Ectodermal cell (in vitro differentiated cells): ENCODE data around the gene PYGM.

Experiments
- H3K27ac ChIP-seq: 2 replicates; pipeline ENCODE4 v1.7.0; 2013; ENCODE audit warnings: mild to moderate bottlenecking, low read depth, low read length; ENCODE audit not compliant: insufficient read depth, poor library complexity, severe bottlenecking
- H3K27me3 ChIP-seq: 2 replicates; pipeline ENCODE4 v1.7.0; 2013; ENCODE audit warnings: mild to moderate bottlenecking, low read length; ENCODE audit not compliant: insufficient read depth, control insufficient read depth, poor library complexity, severe bottlenecking
- H3K36me3 ChIP-seq: one replicate; pipeline ENCODE4 v1.7.0; 2013; ENCODE audit warnings: low read length; ENCODE audit not compliant: control insufficient read depth, insufficient read depth
- H3K4me1 ChIP-seq: one replicate; pipeline ENCODE4 v1.7.0; 2013; ENCODE audit warnings: low read length; ENCODE audit not compliant: control insufficient read depth, insufficient read depth
- H3K4me3 ChIP-seq: 2 replicates; pipeline ENCODE4 v1.7.0; 2013; ENCODE audit warnings: low read depth, low read length, control low read depth; ENCODE audit not compliant: insufficient read depth
- H3K9me3 ChIP-seq: 2 replicates; pipeline ENCODE4 v1.7.0; 2013; ENCODE audit warnings: mild to moderate bottlenecking, low read length, moderate library complexity; ENCODE audit not compliant: control insufficient read depth
- WGBS, 2 experiments: methylation state at CpG; one replicate each; pipeline ENCODE4 v1.1.7; 2013; ENCODE audit warnings: missing lambda C conversion rate in 2 of 2; 5-methylcytosine and 5-hydroxymethylcytosine counted together

PYGM gene

DNA sequence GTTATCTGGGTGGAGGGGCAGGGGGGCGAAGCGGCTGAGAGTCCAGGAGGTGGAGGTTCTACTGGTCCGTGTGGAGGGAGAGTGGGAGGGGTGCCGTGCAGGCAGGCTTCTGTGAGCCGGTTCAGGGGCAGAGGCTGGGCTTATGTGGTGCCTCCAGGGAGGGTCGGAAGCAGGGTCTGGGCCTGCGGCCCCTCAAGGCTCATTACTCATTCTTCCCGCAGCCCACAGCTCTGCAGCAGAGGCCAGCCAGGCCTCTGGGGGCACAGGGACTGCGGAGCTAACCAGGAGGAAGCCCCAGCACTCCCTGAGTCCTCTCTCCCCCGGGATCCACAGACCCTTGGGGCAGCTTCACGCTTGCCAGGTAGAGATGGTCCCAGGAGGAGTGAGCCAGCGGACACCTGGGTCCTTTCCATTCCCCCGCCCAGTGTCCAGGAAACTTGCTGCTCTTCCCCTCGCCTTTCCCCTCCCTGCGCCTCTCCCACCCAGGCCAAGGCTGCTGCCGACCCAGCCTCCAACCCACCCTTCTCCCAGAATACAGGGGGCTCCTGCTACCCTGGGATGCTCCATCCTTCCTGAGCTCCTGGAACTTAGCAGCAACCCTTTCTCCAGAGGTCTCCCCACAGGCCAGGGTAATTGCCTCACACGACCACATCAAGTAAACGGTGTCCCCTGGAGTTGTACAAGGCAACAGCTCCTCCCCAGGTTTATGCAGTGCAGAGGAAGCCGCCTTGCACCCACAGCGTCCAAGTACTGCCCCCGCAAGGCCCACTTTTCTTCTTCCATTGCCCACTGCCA is 43.1 kb downstream of the PYGM start:
- no peaks in the 10 kb centered on the region for H3K9me3 ChIP-seq
- no peaks in the 10 kb centered on the region for H3K4me1 ChIP-seq
- H3K27me3 ChIP-seq: peaks cover 72% of the 10 kb centered on the region
- H3K27ac ChIP-seq: no peak overlapping the region
- WGBS, 2 experiments: 71 to 76% methylated on average over 21 of the region's 21 CpGs
- H3K4me3 ChIP-seq: no peak overlapping the region
- H3K36me3 ChIP-seq: no peaks in the 10 kb centered on the region

DNA sequence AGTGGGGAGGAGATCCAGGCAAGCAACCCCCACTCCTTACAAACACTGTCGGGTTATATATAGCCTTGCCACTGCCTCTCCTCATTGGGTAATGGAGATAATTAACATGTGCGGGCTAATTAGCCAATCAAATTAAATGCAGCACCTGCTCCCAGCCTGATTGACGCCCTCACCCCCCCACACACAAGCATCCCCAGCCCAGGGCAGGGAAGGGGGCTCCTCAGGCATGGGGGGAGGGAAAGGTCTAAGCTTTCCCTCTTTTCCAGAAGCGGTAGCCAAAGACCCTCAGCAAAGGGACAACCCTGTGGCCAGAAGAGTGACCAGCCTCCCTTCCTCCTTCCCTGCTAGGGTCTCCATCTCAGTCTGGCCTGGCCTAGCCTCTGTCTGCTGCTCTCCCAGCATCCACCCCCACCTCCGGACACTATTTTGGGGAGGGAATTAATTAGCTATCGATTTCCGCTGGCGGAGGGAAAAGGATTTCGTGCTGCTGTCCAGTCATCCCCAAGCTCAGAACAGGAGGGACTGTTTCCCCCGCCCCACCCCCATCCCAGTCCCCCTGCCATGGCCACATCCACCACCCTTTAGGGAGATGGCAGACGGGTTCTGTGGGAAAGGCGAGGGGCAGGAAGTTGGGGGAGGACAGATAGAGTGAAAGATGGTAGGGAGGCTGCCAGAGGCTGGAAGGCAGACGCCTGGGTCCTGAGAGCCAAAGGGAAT is 43.9 kb downstream of the PYGM start:
- WGBS, 2 experiments: 80 to 84% methylated on average over 10 to 13 of the region's 13 CpGs
- H3K36me3 ChIP-seq: no peaks in the 10 kb centered on the region
- H3K27ac ChIP-seq: no peak overlapping the region
- peaks cover 72% of the 10 kb centered on the region for H3K27me3 ChIP-seq
- no peaks in the 10 kb centered on the region for H3K4me1 ChIP-seq
- H3K4me3 ChIP-seq: no peak overlapping the region
- H3K9me3 ChIP-seq: no peaks in the 10 kb centered on the region

DNA sequence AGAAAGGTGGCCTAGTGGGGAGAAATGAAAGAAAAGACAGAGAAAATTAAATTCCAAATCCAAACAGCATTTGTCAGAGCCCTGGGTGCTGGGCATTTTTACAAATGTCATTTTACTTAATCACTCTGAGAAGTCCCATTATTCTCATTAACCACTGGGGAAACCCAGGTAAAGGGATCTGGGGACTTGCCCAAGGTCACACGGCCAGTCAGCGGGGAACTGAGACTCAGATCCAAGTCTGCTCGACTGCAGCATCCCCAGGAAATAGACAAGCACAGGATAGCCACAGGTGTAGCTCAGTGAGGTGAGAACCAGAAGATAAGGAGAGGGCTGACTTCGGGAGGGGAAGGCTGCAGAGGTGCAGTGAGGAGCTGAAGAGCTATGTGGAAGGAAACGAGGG is 44.7 kb downstream of the PYGM start:
- Histone ChIP-seq H3K4me3 (no peak overlapping the region), H3K27me3 (peaks cover 72% of the 10 kb centered on the region), H3K27ac (no peak overlapping the region), H3K36me3 (no peaks in the 10 kb centered on the region), H3K9me3 (no peaks in the 10 kb centered on the region), H3K4me1 (no peaks in the 10 kb centered on the region)
- 85% methylated on average over 5 of the region's 5 CpGs for WGBS, 2 experiments

DNA sequence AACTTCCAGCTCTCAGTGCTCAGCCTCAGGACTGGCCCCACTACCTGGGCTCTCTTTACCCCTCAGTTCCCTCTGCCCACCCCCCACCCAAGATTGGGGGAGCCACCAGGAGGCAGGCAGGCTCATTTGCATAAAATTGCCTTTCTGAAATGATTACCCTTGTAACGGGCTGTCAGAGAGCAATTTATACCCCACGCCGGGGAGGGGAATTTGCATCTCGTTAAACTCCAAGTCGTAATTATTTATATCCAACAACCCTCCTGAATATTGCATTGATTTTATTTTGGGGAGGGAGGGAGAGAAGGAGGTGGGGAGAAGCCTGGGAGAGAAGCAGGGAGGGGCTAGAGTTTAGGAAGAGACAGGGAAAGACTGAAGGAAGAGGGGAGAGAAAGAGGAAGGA is 45.1 kb downstream of the PYGM start:
- WGBS, 2 experiments: 81 to 88% methylated on average over 4 to 5 of the region's 5 CpGs
- no peak overlapping the region for H3K27ac ChIP-seq
- H3K27me3 ChIP-seq: peaks cover 72% of the 10 kb centered on the region
- no peak overlapping the region for H3K4me3 ChIP-seq
- no peaks in the 10 kb centered on the region for H3K4me1 ChIP-seq
- no peaks in the 10 kb centered on the region for H3K9me3 ChIP-seq
- H3K36me3 ChIP-seq: no peaks in the 10 kb centered on the region

DNA sequence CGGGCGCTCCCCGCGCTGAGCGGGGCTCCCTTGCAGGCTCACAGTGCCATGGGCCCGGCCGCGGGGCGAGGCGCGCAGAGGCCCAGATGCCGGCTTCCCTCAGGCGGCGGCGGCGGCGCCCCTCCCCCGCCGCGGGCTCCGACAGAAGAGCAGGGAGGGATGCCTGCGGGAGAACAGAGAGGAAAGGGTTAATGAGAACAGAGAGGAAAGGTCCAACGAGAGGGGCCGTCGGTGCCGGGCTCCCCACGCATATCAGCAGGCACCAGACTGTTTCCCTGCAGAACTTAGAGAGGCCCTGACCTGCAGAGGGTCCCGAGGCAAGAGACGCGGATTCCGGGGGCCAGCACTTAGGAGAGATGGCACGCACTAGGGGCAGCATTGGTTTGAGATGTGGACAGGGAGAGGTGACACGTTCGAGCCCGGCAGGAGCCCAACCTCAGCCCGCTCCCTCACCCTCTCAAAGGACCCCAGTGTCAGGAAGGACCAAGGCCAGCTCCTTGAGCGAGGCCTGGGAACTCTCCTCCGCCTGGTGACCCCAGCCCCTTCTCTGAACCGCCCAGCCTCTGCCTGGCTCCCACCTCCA is 45.9 kb downstream of the PYGM start:
- Histone ChIP-seq H3K27ac (no peak overlapping the region), H3K4me3 (no peak overlapping the region), H3K4me1 (no peaks in the 10 kb centered on the region), H3K9me3 (no peaks in the 10 kb centered on the region), H3K36me3 (no peaks in the 10 kb centered on the region), H3K27me3 (peaks cover 72% of the 10 kb centered on the region)
- WGBS, 2 experiments: 3 to 4% methylated on average over 38 to 39 of the region's 39 CpGs

DNA sequence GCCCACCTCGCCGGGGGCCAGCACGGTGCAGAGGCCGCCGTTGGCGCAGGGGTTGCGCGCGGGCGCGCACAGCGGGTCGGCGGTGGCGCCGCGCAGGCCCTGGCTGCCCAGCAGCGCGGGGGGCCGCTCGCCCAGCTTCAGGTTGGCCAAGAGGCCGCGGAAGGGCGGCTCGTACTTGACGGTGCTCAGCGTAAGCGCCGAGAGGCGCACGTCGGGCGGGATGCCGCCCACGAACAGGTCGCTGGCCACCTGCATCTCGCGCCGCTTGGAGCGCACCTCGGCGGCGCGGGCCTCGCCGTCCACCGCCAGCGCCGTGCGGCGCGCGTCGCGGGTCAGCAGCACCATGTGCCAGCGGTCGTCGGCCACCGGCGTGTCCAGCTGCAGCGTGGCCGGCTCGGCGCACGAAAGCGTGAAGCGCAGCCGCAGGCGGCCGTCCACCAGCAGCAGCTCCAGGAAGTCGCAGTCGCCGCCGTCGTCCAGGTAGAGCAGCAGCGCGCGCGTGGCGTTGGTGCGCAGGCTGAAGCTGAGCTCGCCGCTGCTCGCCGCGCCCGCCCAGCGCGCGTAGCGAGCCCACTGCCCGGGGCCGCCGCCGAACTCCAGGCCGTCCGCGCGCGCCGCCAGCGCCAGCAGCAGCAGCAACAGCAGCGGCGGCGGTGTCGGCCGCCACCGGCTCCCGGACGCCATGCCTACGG is 46.6 kb downstream of the PYGM start:
- no peak overlapping the region for H3K27ac ChIP-seq
- H3K4me3 ChIP-seq: no peak overlapping the region
- no peaks in the 10 kb centered on the region for H3K36me3 ChIP-seq
- H3K4me1 ChIP-seq: no peaks in the 10 kb centered on the region
- WGBS, 2 experiments: 2% methylated on average over 111 of the region's 111 CpGs
- H3K27me3 ChIP-seq: peaks cover 72% of the 10 kb centered on the region
- H3K9me3 ChIP-seq: no peaks in the 10 kb centered on the region

DNA sequence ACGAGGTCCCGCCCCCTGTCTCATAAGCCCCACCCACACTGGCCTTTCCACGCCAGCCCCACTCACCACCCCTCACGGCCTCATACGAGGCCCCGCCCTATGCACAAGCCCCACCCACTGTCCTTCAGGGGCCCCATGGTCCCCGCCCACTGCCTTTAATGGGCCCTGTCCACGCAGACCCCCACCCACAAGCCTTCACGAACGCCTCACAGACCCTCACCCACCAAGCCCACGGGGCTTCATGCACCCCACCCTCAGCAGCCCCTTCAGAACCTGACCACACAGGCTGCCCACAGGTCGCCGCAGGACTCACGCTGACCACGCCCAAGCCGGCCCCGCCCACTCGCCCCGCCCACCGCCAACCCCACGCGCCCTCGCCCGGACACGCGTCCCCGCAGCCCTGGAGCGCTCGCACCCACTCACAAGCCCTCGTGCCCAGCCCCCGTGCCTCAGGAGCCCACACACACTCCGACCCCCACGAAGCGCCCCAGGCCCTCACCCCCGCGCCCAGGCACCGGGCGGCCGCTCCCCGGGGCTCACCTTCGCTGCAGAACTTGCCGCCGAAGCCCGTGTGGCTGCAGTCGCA is 47.3 kb downstream of the PYGM start:
- H3K9me3 ChIP-seq: no peaks in the 10 kb centered on the region
- no peak overlapping the region for H3K27ac ChIP-seq
- WGBS, 2 experiments: 23 to 26% methylated on average over 45 of the region's 45 CpGs
- no peaks in the 10 kb centered on the region for H3K4me1 ChIP-seq
- peaks cover 72% of the 10 kb centered on the region for H3K27me3 ChIP-seq
- H3K4me3 ChIP-seq: no peak overlapping the region
- no peaks in the 10 kb centered on the region for H3K36me3 ChIP-seq

DNA sequence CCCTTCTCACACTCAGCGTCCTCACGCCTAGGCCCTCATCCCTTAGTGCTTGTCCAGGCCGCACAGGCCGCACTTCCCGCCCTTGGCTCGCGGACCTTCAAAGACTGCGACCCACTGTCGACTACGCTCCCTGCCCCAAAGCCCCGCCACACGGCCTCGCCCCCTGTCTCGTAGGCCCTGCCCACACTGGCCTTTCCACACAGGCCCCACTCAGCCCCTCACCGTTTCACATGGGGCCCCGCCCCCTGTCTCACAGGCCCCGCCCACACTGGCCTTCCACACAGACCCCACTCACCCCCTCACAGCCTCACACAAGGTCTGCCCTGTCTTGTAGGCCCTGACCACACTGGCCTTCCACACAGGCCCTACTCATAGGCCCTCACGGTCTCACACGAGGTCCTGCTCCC is 47.8 kb downstream of the PYGM start:
- Histone ChIP-seq H3K4me1 (no peaks in the 10 kb centered on the region), H3K4me3 (no peak overlapping the region), H3K27ac (no peak overlapping the region), H3K27me3 (peaks cover 72% of the 10 kb centered on the region), H3K36me3 (no peaks in the 10 kb centered on the region), H3K9me3 (no peaks in the 10 kb centered on the region)
- WGBS, 2 experiments: 83 to 89% methylated on average over 19 of the region's 19 CpGs

DNA sequence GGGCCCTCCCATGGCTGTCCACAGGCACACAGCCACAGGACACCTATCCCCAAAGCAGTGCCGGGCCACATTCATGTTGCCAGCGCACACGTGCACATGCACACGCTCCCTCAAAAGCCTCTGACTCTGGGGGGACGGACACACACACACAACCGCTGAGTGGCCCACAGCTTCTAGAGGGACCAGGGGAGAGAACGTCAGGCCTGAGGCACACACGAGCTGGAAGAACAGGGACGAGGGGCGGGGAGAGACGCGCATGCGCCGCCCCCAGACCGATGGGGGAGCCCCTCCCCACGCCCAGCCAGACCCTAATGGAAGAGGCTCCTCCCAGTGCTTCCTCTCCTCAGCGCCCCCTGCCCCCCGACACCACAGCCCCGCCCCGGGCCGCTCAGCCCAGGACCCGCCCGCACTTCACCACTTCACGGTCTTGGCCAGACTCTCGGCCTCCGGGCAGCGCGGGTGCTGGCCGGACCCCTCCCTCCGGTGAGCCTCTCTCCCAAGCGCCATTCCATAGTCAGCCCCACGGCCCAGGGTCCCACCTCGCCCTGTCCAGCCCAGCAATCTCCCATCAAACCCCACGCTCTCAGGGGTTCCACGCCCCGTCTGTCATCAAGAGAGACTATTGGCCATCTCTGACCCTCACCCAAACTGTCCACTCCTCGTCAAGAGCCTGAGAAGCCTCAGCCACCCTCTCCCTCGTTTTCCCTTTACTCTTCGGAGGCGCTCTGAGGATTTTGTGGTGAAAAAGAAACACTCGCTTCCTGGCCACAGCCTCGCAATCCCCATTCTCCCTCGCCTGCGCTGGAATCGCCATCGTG is 48.4 kb downstream of the PYGM start:
- WGBS, 2 experiments: 44 to 51% methylated on average over 46 of the region's 46 CpGs
- H3K36me3 ChIP-seq: no peaks in the 10 kb centered on the region
- no peaks in the 10 kb centered on the region for H3K4me1 ChIP-seq
- no peak overlapping the region for H3K4me3 ChIP-seq
- no peaks in the 10 kb centered on the region for H3K9me3 ChIP-seq
- H3K27me3 ChIP-seq: peaks cover 66% of the 10 kb centered on the region
- no peak overlapping the region for H3K27ac ChIP-seq
